Esophagus muscularis mucosa (tissue), 3 donors: ENCODE measurements around the gene SLC12A8.

Experiments used
- CTCF ChIP-seq, 3 experiments: fragments of 200-600 bp in 2 of 3; fragments of 450-650 bp in 1 of 3; sonication (generic) in 2 of 3; IDR thresholded peaks; one replicate each; pipeline ENCODE4 v1.5.1; 2017 to 2019; ENCODE audit warnings: antibody characterized with exemption in 3 of 3, mild to moderate bottlenecking in 2 of 3, moderate library complexity in 1 of 3
- POLR2A ChIP-seq: fragments of 450-650 bp; IDR thresholded peaks from one replicate; pipeline ENCODE4 v1.6.1; 2017; ENCODE audit warnings: antibody characterized with exemption, moderate library complexity, mild to moderate bottlenecking, low read depth

- TF ChIP-seq POLR2A, result no peak
- TF ChIP-seq CTCF (IDR thresholded peaks at IDR 0.05), result no peak
These were observed 103.6 kb downstream of the SLC12A8 start for GRCh38 chr3:125108833-125109535.
